ENCODE measurements around the gene NKX2-1.

Gene NKX2-1

GRCh38 chr14:36515896-36516718, 3.9 kb downstream of the NKX2-1 start:
- peaks cover 21% of the 10 kb centered on the region for H3K4me1 ChIP-seq (ENCODE audit: insufficient read depth, low read length)
- no peak overlapping the region for H3K27ac ChIP-seq (ENCODE audit: low read depth, low read length)
- WGBS: 7% methylated on average over 7 of the region's 11 CpGs
- H3K9ac ChIP-seq (ENCODE audit: low read depth, low read length): no peak overlapping the region
- no peaks in the 10 kb centered on the region for H3K36me3 ChIP-seq (ENCODE audit: insufficient read depth, low read length)
- H3K9me3 ChIP-seq (ENCODE audit: insufficient read depth, low read depth, low read length): no peaks in the 10 kb centered on the region
- no peak overlapping the region for H3K4me3 ChIP-seq (ENCODE audit: low read length)
- peaks cover 100% of the 10 kb centered on the region for H3K27me3 ChIP-seq (ENCODE audit: insufficient read depth, low read length)

- WGBS: 3% methylated on average over 12 of the region's 14 CpGs
- Histone ChIP-seq H3K9me3 (ENCODE audit: insufficient read depth, low read depth, low read length) (no peaks in the 10 kb centered on the region), H3K27ac (ENCODE audit: low read depth, low read length) (no peak overlapping the region), H3K9ac (ENCODE audit: low read depth, low read length) (no peak overlapping the region), H3K4me1 (ENCODE audit: insufficient read depth, low read length) (peaks cover 24% of the 10 kb centered on the region), H3K36me3 (ENCODE audit: insufficient read depth, low read length) (no peaks in the 10 kb centered on the region), H3K27me3 (ENCODE audit: insufficient read depth, low read length) (peaks cover 100% of the 10 kb centered on the region), H3K4me3 (ENCODE audit: low read length) (no peak overlapping the region)
Observed at GRCh38 chr14:36515105-36515593, 4.9 kb downstream of the NKX2-1 start.

GRCh38 chr14:36514278-36515104, 5.5 kb downstream of the NKX2-1 start:
- Histone ChIP-seq H3K4me1 (ENCODE audit: insufficient read depth, low read length) (peaks cover 30% of the 10 kb centered on the region), H3K27ac (ENCODE audit: low read depth, low read length) (no peak overlapping the region), H3K4me3 (ENCODE audit: low read length) (no peak overlapping the region), H3K9ac (ENCODE audit: low read depth, low read length) (no peak overlapping the region), H3K9me3 (ENCODE audit: insufficient read depth, low read depth, low read length) (no peaks in the 10 kb centered on the region), H3K27me3 (ENCODE audit: insufficient read depth, low read length) (peaks cover 100% of the 10 kb centered on the region), H3K36me3 (ENCODE audit: insufficient read depth, low read length) (no peaks in the 10 kb centered on the region)
- WGBS: 2% methylated on average over 37 of the region's 38 CpGs

- Histone ChIP-seq H3K27me3 (ENCODE audit: insufficient read depth, low read length) (peaks cover 100% of the 10 kb centered on the region), H3K27ac (ENCODE audit: low read depth, low read length) (no peak overlapping the region), H3K36me3 (ENCODE audit: insufficient read depth, low read length) (no peaks in the 10 kb centered on the region), H3K9me3 (ENCODE audit: insufficient read depth, low read depth, low read length) (no peaks in the 10 kb centered on the region), H3K4me3 (ENCODE audit: low read length) (no peak overlapping the region), H3K4me1 (ENCODE audit: insufficient read depth, low read length) (peaks cover 36% of the 10 kb centered on the region), H3K9ac (ENCODE audit: low read depth, low read length) (no peak overlapping the region)
- 2% methylated on average over 37 of the region's 38 CpGs for WGBS
Observed at GRCh38 chr14:36513451-36514277, 6.4 kb downstream of the NKX2-1 start.

GRCh38 chr14:36513012-36513420, 7.0 kb downstream of the NKX2-1 start:
- Histone ChIP-seq H3K9me3 (ENCODE audit: insufficient read depth, low read depth, low read length) (no peaks in the 10 kb centered on the region), H3K4me3 (ENCODE audit: low read length) (no peak overlapping the region), H3K27me3 (ENCODE audit: insufficient read depth, low read length) (peaks cover 100% of the 10 kb centered on the region), H3K4me1 (ENCODE audit: insufficient read depth, low read length) (peaks cover 37% of the 10 kb centered on the region), H3K9ac (ENCODE audit: low read depth, low read length) (no peak overlapping the region), H3K36me3 (ENCODE audit: insufficient read depth, low read length) (no peaks in the 10 kb centered on the region), H3K27ac (ENCODE audit: low read depth, low read length) (no peak overlapping the region)
- 1% methylated on average over 16 of the region's 17 CpGs for WGBS

- no peak overlapping the region for H3K4me3 ChIP-seq (ENCODE audit: low read length)
- H3K4me1 ChIP-seq (ENCODE audit: insufficient read depth, low read length): peaks cover 37% of the 10 kb centered on the region
- no peak overlapping the region for H3K9ac ChIP-seq (ENCODE audit: low read depth, low read length)
- no peaks in the 10 kb centered on the region for H3K9me3 ChIP-seq (ENCODE audit: insufficient read depth, low read depth, low read length)
- 3% methylated on average over 9 of the region's 9 CpGs for WGBS
- peaks cover 100% of the 10 kb centered on the region for H3K27me3 ChIP-seq (ENCODE audit: insufficient read depth, low read length)
- no peaks in the 10 kb centered on the region for H3K36me3 ChIP-seq (ENCODE audit: insufficient read depth, low read length)
- H3K27ac ChIP-seq (ENCODE audit: low read depth, low read length): no peak overlapping the region
Observed at GRCh38 chr14:36512585-36513003, 7.4 kb downstream of the NKX2-1 start.

GRCh38 chr14:36511981-36512584, 7.9 kb downstream of the NKX2-1 start:
- Histone ChIP-seq H3K36me3 (ENCODE audit: insufficient read depth, low read length) (no peaks in the 10 kb centered on the region), H3K4me1 (ENCODE audit: insufficient read depth, low read length) (peaks cover 37% of the 10 kb centered on the region), H3K9ac (ENCODE audit: low read depth, low read length) (no peak overlapping the region), H3K27ac (ENCODE audit: low read depth, low read length) (no peak overlapping the region), H3K9me3 (ENCODE audit: insufficient read depth, low read depth, low read length) (no peaks in the 10 kb centered on the region), H3K4me3 (ENCODE audit: low read length) (no peak overlapping the region), H3K27me3 (ENCODE audit: insufficient read depth, low read length) (peaks cover 100% of the 10 kb centered on the region)
- WGBS: 19% methylated on average over 7 of the region's 7 CpGs

- H3K4me3 ChIP-seq (ENCODE audit: low read length): no peak overlapping the region
- no peak overlapping the region for H3K27ac ChIP-seq (ENCODE audit: low read depth, low read length)
- WGBS: 14% methylated on average over 4 of the region's 6 CpGs
- no peak overlapping the region for H3K9ac ChIP-seq (ENCODE audit: low read depth, low read length)
- H3K9me3 ChIP-seq (ENCODE audit: insufficient read depth, low read depth, low read length): no peaks in the 10 kb centered on the region
- no peaks in the 10 kb centered on the region for H3K36me3 ChIP-seq (ENCODE audit: insufficient read depth, low read length)
- peaks cover 100% of the 10 kb centered on the region for H3K27me3 ChIP-seq (ENCODE audit: insufficient read depth, low read length)
- H3K4me1 ChIP-seq (ENCODE audit: insufficient read depth, low read length): peaks cover 37% of the 10 kb centered on the region
Observed at GRCh38 chr14:36510874-36511273, 9.2 kb downstream of the NKX2-1 start.

GRCh38 chr14:36510078-36510799, 9.8 kb downstream of the NKX2-1 start:
- no peak overlapping the region for H3K27ac ChIP-seq (ENCODE audit: low read depth, low read length)
- no peak overlapping the region for H3K9ac ChIP-seq (ENCODE audit: low read depth, low read length)
- H3K9me3 ChIP-seq (ENCODE audit: insufficient read depth, low read depth, low read length): no peaks in the 10 kb centered on the region
- H3K4me1 ChIP-seq (ENCODE audit: insufficient read depth, low read length): peaks cover 36% of the 10 kb centered on the region
- no peak overlapping the region for H3K4me3 ChIP-seq (ENCODE audit: low read length)
- peaks cover 100% of the 10 kb centered on the region for H3K27me3 ChIP-seq (ENCODE audit: insufficient read depth, low read length)
- no peaks in the 10 kb centered on the region for H3K36me3 ChIP-seq (ENCODE audit: insufficient read depth, low read length)
- WGBS: 3% methylated on average over 20 of the region's 20 CpGs
